B cell (primary cell): ENCODE measurements around the gene CDKN2B. TPM values are rescaled to one million over a fixed set of nuclear protein-coding genes. Genes with fewer than 3 reads are reported as not detected.

Experiments
- ATAC-seq: fragments of 200-7000 bp; cut with Tn5 transposase; one replicate; pipeline ENCODE4 v1.10.0; 2021; ENCODE audit warnings: low read depth, mild to moderate bottlenecking, moderate number of reproducible peaks, moderate library complexity
- CTCF ChIA-PET: fragments of 350-600 bp; sonication (Branson Sonifier 250); formaldehyde crosslinking; loops from one replicate; lab custom pipeline; 2021; ENCODE audit warnings: antibody characterized with exemption, inconsistent platforms; lab: Charles Lee
- POLR2A ChIA-PET: fragments of 350-600 bp; sonication (Branson Sonifier 250); formaldehyde crosslinking; loops from one replicate; lab custom pipeline; 2021; ENCODE audit warnings: antibody characterized with exemption; lab: Charles Lee
- DNase-seq: peaks from one replicate; pipeline ENCODE4 v3.0.0; 2013
- H2AFZ ChIP-seq: 2 replicates; pipeline ENCODE4 v1.6.1; 2012; ENCODE audit warnings: mild to moderate bottlenecking, low read depth, low read length; ENCODE audit not compliant: insufficient read depth, poor library complexity, severe bottlenecking
- H3K27ac ChIP-seq, 2 donors: 1 replicate in 1 of 2; 2 replicates in 1 of 2; pipeline ENCODE4 v1.5.1; 2012 to 2013; ENCODE audit warnings: low read length in 2 of 2, mild to moderate bottlenecking in 2 of 2, moderate library complexity in 1 of 2
- H3K27me3 ChIP-seq, 4 experiments: fragments of 200-600 bp in 1 of 4; sonication (generic) in 1 of 4; replicated peaks in 1 of 4; 1 replicate in 2 of 4; 2 replicates in 2 of 4; pipeline versions ENCODE4 v1.6.1 to v1.7.0; 2013 to 2016; ENCODE audit warnings: low read length in 3 of 4, mild to moderate bottlenecking in 2 of 4, mixed read lengths in 1 of 4, moderate library complexity in 1 of 4; ENCODE audit not compliant: insufficient read depth in 4 of 4, control insufficient read depth in 3 of 4; ENCODE audit errors: control extremely low read depth in 1 of 4
- H3K36me3 ChIP-seq, 2 experiments: replicated peaks in 1 of 2; 1 replicate in 1 of 2; 2 replicates in 1 of 2; pipeline versions ENCODE4 v1.6.1 to v1.7.1; 2013; ENCODE audit warnings: low read length in 1 of 2; ENCODE audit not compliant: insufficient read depth in 2 of 2, control insufficient read depth in 1 of 2; ENCODE audit errors: control extremely low read depth in 1 of 2, extremely low read depth in 1 of 2
- H3K4me1 ChIP-seq, 2 donors: fragments of 200-600 bp in 1 of 2; sonication (generic) in 1 of 2; 1 replicate in 1 of 2; 2 replicates in 1 of 2; pipeline versions ENCODE4 v1.5.1 to v1.6.1; 2013 to 2017; ENCODE audit warnings: low read length in 2 of 2; ENCODE audit not compliant: control insufficient read depth in 2 of 2, insufficient read depth in 2 of 2
- H3K4me2 ChIP-seq: replicated peaks from 2 replicates; pipeline ENCODE3; 2012; ENCODE audit warnings: mild to moderate bottlenecking, low read depth, low read length; ENCODE audit not compliant: poor library complexity, severe bottlenecking
- H3K4me3 ChIP-seq, 5 experiments: fragments of 200-600 bp in 1 of 5; sonication (generic) in 1 of 5; 1 replicate in 3 of 5; 2 replicates in 2 of 5; pipeline versions ENCODE4 v1.5.1 to v1.7.0; 2011 to 2016; ENCODE audit warnings: low read length in 4 of 5, mild to moderate bottlenecking in 4 of 5, low read depth in 2 of 5, control low read depth in 1 of 5, moderate library complexity in 1 of 5; ENCODE audit not compliant: insufficient read depth in 1 of 5; ENCODE audit errors: control extremely low read depth in 1 of 5, extremely low read depth in 1 of 5
- H3K79me2 ChIP-seq: fragments of 200-600 bp; sonication (generic); one replicate; pipeline ENCODE4 v1.6.0; 2016; ENCODE audit warnings: low read length; ENCODE audit not compliant: control insufficient read depth, insufficient read depth
- H3K9ac ChIP-seq: fragments of 200-600 bp; sonication (generic); 2 replicates; pipeline ENCODE4 v1.6.1; 2017; ENCODE audit warnings: mild to moderate bottlenecking, low read length, moderate library complexity
- H3K9me3 ChIP-seq, 3 donors: one replicate each; pipeline versions ENCODE4 v1.6.1 to v1.7.1; 2013; ENCODE audit warnings: low read length in 2 of 3; ENCODE audit not compliant: control insufficient read depth in 2 of 3, insufficient read depth in 1 of 3; ENCODE audit errors: control extremely low read depth in 1 of 3
- H4K20me1 ChIP-seq: 2 replicates; pipeline ENCODE4 v1.6.0; 2012; ENCODE audit warnings: mild to moderate bottlenecking, low read length; ENCODE audit not compliant: insufficient read depth, control insufficient read depth, poor library complexity, severe bottlenecking
- H3K27ac Mint-ChIP-seq: one replicate; pipeline ENCODE4 v1.8.0; 2021; ENCODE audit warnings: mixed read lengths
- H3K27me3 Mint-ChIP-seq: one replicate; pipeline ENCODE4 v1.8.0; 2021; ENCODE audit warnings: mixed read lengths
- H3K4me1 Mint-ChIP-seq: one replicate; pipeline ENCODE4 v1.8.0; 2021; ENCODE audit warnings: mixed read lengths
- H3K4me3 Mint-ChIP-seq: one replicate; pipeline ENCODE4 v1.8.0; 2021; ENCODE audit warnings: mixed read lengths
- H3K9me3 Mint-ChIP-seq: one replicate; pipeline ENCODE4 v1.8.0; 2022; ENCODE audit warnings: mixed read lengths; ENCODE audit not compliant: insufficient read depth
- EZH2 ChIP-seq: IDR thresholded peaks from 2 replicates; pipeline ENCODE4 v1.6.1; 2012; ENCODE audit warnings: borderline replicate concordance, low read depth, mild to moderate bottlenecking, moderate library complexity, low read length; ENCODE audit not compliant: insufficient read depth, poor library complexity, severe bottlenecking
- WGBS: methylation state at CpG from one replicate; pipeline ENCODE4 v1.1.5; 2013; ENCODE audit warnings: missing lambda C conversion rate; ENCODE audit not compliant: insufficient coverage; 5-methylcytosine and 5-hydroxymethylcytosine counted together
- intact Hi-C: fragments of 100-400 bp; cut with micrococcal nuclease; formaldehyde crosslinking; loops from one replicate; pipeline ENCODE4 v1.10.0; 2022
- polyA plus RNA-seq: library from polyadenylated mRNA; depleted of rRNA; stranded (reverse); fragments of >200 nt; gene quantifications from 2 replicates; pipeline ENCODE4 v1.2.3, GENCODE V29; 2012
- total RNA-seq, 2 donors: library from RNA; stranded (reverse); fragments of 120-200 nt in 1 of 2; gene quantifications; 1 replicate in 1 of 2; 2 replicates in 1 of 2; pipeline versions ENCODE4 v1.2.3 to v1.2.4, GENCODE V29; 2013 to 2022
- TF ChIP-seq, protein P1 (sequence below): fragments of 200-600 bp; IDR thresholded peaks from one replicate; pipeline ENCODE4 v1.8.0; 2022; ENCODE audit warnings: antibody characterized with exemption, mild to moderate bottlenecking

Gene CDKN2B
- total and polyA plus RNA-seq, 2 donors (not counting 1 experiment from before 2014, with no cell fraction given) = 0.36 to 0.42 TPM

DNA sequence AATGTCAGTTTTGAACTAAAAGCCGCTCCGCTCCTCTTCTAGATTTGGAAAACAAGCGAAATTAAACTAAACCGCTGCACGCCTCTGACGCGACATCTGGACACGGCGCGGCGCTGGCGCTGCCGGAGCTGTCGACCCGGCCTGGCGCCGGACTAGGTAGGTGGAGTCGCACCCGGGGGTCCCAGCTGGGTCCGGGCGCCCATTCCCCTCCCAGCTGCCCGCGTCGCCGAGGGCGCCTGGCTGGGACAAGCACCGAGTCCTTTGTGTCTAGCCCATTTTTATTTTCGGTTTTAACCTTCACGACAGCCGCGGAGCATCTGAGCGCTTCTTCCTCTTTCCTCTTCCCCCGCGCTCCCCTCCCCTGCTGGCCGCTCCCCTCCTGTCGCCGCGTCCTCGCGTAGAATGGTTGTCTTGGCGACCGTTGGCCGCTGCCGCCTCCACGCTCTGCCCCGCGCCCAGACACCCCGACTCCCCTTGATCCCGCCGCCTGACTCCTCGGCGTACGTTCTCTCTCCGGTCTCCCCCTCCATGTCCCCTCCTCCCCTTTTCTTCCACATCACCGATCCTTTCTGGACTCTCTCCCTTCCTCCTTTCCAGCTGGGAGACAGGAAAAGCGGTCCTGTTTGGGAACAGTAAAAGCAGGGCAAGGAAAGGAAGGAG is 14.0 kb downstream of the CDKN2B start:
- POLR2A ChIA-PET = interaction anchor here (0.5 to 1.7 kb wide), 4 partner anchors 14 to 326 kb away, joined by 3 to 7 read pairs (median 4); partner anchors contain the start of gene CDKN2B
- Mint-ChIP-seq H3K27ac (peak overlapping the region; percentile 95), H3K9me3 (no peaks in the 10 kb centered on the region), H3K27me3 (peaks cover 3% of the 10 kb centered on the region), H3K4me3 (peak overlapping the region; percentile 97), H3K4me1 (peaks cover 21% of the 10 kb centered on the region)
- Histone ChIP-seq H2AFZ (peak overlapping the region; percentile 88), H3K27me3 (peaks cover 0 to 14% (median 4%) of the 10 kb centered on the region in 4 experiments), H3K9me3 (peaks cover 0 to 1% (median 0%) of the 10 kb centered on the region in 3 donors), H4K20me1 (peaks cover 2% of the 10 kb centered on the region), H3K9ac (peak overlapping the region; percentile 96), H3K79me2 (peaks cover 9% of the 10 kb centered on the region), H3K4me2 (peak overlapping the region; percentile 97), H3K4me3 (peak overlapping the region; percentile 76 to 97 (median 86)), H3K27ac (peak overlapping the region; percentile 87 to 94), H3K36me3 (no peaks in the 10 kb centered on the region), H3K4me1 (peaks cover 19 to 21% of the 10 kb centered on the region in 2 donors)
- ATAC-seq (peak; percentile 78), DNase-seq (peak; percentile 96)
- intact Hi-C loops = loop anchor here (1.0 to 10.0 kb wide), 8 partner anchors 9 to 1310 kb away; partner anchors contain the start of genes FOCAD, IFNA1, KLHL9 and MTAP
- TF ChIP-seq EZH2 = no peak
- TF ChIP-seq, protein P1, sequence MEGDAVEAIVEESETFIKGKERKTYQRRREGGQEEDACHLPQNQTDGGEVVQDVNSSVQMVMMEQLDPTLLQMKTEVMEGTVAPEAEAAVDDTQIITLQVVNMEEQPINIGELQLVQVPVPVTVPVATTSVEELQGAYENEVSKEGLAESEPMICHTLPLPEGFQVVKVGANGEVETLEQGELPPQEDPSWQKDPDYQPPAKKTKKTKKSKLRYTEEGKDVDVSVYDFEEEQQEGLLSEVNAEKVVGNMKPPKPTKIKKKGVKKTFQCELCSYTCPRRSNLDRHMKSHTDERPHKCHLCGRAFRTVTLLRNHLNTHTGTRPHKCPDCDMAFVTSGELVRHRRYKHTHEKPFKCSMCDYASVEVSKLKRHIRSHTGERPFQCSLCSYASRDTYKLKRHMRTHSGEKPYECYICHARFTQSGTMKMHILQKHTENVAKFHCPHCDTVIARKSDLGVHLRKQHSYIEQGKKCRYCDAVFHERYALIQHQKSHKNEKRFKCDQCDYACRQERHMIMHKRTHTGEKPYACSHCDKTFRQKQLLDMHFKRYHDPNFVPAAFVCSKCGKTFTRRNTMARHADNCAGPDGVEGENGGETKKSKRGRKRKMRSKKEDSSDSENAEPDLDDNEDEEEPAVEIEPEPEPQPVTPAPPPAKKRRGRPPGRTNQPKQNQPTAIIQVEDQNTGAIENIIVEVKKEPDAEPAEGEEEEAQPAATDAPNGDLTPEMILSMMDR = no peak
- under 1% methylated on average over 54 of the region's 56 CpGs for WGBS
- CTCF ChIA-PET = interaction anchor here (0.6 to 6.8 kb wide), 10 partner anchors 9 to 458 kb away, joined by 3 to 60 read pairs (median 4); partner anchors contain the start of gene CDKN2B
